ENCODE results near the gene TAMALIN. TPM values are rescaled to one million over a fixed set of nuclear protein-coding genes. Genes with fewer than 3 reads are reported as not detected.

Gene TAMALIN
- total and polyA plus RNA-seq, 12 donors = 1.8 to 44.9 (median 14.9) TPM

- Histone ChIP-seq H3K27me3 (no peaks in the 10 kb centered on the region), H3K4me3 (no peak overlapping the region)
- intact Hi-C loops (cut with DNase I) = no loop called here
Measured at GRCh38 chr12:52057638-52058576, 51.2 kb downstream of the TAMALIN start.

GRCh38 chr12:52058631-52059361, 52.0 kb downstream of the TAMALIN start:
- Histone ChIP-seq H3K4me3 (no peak overlapping the region), H3K9me3 (replicated peaks in 1 of 3) (no peaks in the 10 kb centered on the region), H3K36me3 (replicated peaks in 1 of 2) (peaks cover 0 to 57% of the 10 kb centered on the region in 2 donors), H3K27ac (peak overlapping the region in 1 of 5 donors; percentile 62), H3K27me3 (no peaks in the 10 kb centered on the region), H3K4me1 (replicated peaks in 1 of 2) (peaks cover 18 to 22% of the 10 kb centered on the region in 2 donors)
- intact Hi-C loops (cut with DNase I) = no loop called here
- DNase-seq = peak in 5 of 7 donors; percentile 31 to 82 (median 70)
- 74 to 80% (median 77%) methylated on average over 8 to 25 of the region's 25 CpGs for WGBS, 4 donors
- TF ChIP-seq POLR2A (IDR thresholded peaks at IDR 0.05) (no peak), CTCF (IDR thresholded peaks at IDR 0.05) (no peak)

More at GRCh38 chr12:52057638-52058576, 51.2 kb downstream of the TAMALIN start:
- Histone ChIP-seq H3K9me3 (replicated peaks in 1 of 3) (no peaks in the 10 kb centered on the region), H3K4me1 (replicated peaks in 1 of 2) (peaks cover 9 to 22% of the 10 kb centered on the region in 2 donors), H3K27ac (peak overlapping the region in 2 of 5 donors; percentile 62), H3K36me3 (replicated peaks in 1 of 2) (peaks cover 0 to 57% of the 10 kb centered on the region in 2 donors)
- 88 to 92% (median 89%) methylated on average over 12 to 14 of the region's 14 CpGs for WGBS, 4 donors
- DNase-seq = peak in 1 of 7 donors; percentile 14
- TF ChIP-seq CTCF (IDR thresholded peaks at IDR 0.05) = no peak
- peak in 1 of 2 donors; percentile 12 for TF ChIP-seq POLR2A (IDR thresholded peaks at IDR 0.05)

GRCh38 chr12:52059582-52060497, 53.1 kb downstream of the TAMALIN start:
- DNase-seq = peak in 5 of 7 donors; percentile 26 to 82 (median 69)
- Histone ChIP-seq H3K4me3 (no peak overlapping the region), H3K4me1 (replicated peaks in 1 of 2) (peaks cover 29 to 30% of the 10 kb centered on the region in 2 donors), H3K27ac (peak overlapping the region in 2 of 5 donors; percentile 91 to 98), H3K36me3 (replicated peaks in 1 of 2) (peaks cover 0 to 51% of the 10 kb centered on the region in 2 donors), H3K27me3 (no peaks in the 10 kb centered on the region), H3K9me3 (replicated peaks in 1 of 3) (no peaks in the 10 kb centered on the region)
- WGBS, 4 donors = 78 to 92% (median 83%) methylated on average over 10 to 12 of the region's 12 CpGs
- intact Hi-C loops (cut with DNase I) = no loop called here
- TF ChIP-seq POLR2A (IDR thresholded peaks at IDR 0.05) (peak in 1 of 2 donors; percentile 43), CTCF (IDR thresholded peaks at IDR 0.05) (peak in 1 of 6 experiments; percentile 1)

All from adrenal gland (tissue), 12 donors.